GM18909 (cell line): ENCODE measurements around the gene MUC5AC.
"Not testable (repeated sequence)": the region's sequence is repeated elsewhere in the genome, so short reads cannot be mapped to it uniquely, and the experiment has no call there.

ENCODE experiments used
- ATAC-seq: cut with Tn5 transposase; IDR thresholded peaks from one replicate; pipeline ENCODE4 v1.9.1; 2021; ENCODE audit warnings: mild to moderate bottlenecking; ENCODE audit not compliant: unreplicated experiment, poor library complexity

The MUC5AC gene, protein sequence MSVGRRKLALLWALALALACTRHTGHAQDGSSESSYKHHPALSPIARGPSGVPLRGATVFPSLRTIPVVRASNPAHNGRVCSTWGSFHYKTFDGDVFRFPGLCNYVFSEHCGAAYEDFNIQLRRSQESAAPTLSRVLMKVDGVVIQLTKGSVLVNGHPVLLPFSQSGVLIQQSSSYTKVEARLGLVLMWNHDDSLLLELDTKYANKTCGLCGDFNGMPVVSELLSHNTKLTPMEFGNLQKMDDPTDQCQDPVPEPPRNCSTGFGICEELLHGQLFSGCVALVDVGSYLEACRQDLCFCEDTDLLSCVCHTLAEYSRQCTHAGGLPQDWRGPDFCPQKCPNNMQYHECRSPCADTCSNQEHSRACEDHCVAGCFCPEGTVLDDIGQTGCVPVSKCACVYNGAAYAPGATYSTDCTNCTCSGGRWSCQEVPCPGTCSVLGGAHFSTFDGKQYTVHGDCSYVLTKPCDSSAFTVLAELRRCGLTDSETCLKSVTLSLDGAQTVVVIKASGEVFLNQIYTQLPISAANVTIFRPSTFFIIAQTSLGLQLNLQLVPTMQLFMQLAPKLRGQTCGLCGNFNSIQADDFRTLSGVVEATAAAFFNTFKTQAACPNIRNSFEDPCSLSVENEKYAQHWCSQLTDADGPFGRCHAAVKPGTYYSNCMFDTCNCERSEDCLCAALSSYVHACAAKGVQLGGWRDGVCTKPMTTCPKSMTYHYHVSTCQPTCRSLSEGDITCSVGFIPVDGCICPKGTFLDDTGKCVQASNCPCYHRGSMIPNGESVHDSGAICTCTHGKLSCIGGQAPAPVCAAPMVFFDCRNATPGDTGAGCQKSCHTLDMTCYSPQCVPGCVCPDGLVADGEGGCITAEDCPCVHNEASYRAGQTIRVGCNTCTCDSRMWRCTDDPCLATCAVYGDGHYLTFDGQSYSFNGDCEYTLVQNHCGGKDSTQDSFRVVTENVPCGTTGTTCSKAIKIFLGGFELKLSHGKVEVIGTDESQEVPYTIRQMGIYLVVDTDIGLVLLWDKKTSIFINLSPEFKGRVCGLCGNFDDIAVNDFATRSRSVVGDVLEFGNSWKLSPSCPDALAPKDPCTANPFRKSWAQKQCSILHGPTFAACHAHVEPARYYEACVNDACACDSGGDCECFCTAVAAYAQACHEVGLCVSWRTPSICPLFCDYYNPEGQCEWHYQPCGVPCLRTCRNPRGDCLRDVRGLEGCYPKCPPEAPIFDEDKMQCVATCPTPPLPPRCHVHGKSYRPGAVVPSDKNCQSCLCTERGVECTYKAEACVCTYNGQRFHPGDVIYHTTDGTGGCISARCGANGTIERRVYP (N-terminal part only)

DNA sequence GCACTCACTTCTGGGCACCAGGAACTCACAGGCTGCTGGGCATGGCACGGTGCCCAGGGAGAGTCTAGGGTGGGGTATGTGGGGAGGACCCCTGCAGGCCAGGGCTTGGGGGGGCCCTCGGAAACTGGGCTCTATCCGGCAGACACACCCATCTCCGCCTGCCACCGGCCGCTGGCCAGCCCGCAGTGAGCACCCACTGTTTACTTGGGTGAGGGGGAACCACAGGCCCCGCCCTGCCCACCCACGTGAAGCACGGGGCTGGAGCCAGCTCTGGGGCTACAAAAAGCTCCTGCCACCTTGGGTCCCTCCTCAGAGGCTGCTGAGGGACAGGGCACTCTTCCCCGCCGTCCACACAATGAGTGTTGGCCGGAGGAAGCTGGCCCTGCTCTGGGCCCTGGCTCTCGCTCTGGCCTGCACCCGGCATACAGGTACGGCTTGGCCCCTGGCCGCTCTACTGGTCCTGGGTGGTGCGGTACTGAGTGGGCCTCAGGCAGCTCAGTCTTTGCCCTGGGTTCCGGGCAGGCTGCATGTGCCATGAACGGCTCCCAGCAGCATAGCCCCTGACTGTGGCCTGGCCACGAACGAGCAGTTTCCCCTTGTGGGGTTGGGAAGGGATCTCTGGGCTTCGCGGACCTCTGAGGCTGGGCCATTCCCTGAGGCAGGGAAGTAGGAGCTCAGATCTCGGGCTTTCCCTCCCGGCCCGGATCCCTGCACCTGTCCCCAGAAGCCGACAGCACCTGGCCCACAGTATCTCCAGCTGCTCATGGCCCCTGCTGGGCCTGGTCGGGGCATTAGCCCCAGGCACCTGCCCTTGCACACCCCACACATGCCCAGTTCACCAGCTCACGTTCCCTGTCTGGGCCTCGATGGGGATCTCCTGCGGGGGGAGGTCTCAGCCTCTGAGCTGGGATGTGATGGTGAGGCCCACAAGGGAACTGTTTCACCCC lies at the start of gene MUC5AC:
Gene MUC5AC, plus strand, starts transcription at position 309 of the 947 bp plus-strand sequence. Its CDS starts 47 bp downstream, at position 356.
- ATAC-seq: no peak

DNA sequence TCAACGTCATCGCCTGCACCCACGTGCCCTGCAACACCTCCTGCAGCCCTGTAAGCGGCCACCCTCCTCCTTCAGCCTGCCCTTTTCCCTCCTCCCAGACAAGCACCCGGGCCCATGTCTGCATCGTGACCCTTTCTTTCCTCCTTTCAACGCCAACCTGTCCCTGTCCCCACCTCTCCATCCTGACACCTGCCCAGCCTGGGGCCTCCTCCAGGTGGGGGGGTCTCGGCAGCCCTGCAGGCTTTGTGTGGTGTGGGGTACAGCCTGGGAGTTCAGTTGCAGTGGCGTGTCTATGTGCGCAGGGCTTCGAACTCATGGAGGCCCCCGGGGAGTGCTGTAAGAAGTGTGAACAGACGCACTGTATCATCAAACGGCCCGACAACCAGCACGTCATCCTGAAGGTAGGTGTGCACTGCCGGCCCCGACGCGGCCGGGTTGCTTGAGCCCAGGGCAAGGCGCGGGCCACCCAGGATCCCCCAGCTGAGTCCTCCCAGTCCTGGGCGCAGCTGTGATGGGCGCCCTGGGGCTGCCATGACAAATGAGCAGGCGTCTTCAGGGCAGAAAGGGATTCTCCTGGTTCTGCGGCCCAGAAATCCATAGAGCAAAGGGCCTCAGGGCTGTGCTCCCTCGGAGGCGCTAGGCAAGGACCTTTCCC lies 49.4 kb upstream of the MUC5AC start:
- no peak for ATAC-seq

DNA sequence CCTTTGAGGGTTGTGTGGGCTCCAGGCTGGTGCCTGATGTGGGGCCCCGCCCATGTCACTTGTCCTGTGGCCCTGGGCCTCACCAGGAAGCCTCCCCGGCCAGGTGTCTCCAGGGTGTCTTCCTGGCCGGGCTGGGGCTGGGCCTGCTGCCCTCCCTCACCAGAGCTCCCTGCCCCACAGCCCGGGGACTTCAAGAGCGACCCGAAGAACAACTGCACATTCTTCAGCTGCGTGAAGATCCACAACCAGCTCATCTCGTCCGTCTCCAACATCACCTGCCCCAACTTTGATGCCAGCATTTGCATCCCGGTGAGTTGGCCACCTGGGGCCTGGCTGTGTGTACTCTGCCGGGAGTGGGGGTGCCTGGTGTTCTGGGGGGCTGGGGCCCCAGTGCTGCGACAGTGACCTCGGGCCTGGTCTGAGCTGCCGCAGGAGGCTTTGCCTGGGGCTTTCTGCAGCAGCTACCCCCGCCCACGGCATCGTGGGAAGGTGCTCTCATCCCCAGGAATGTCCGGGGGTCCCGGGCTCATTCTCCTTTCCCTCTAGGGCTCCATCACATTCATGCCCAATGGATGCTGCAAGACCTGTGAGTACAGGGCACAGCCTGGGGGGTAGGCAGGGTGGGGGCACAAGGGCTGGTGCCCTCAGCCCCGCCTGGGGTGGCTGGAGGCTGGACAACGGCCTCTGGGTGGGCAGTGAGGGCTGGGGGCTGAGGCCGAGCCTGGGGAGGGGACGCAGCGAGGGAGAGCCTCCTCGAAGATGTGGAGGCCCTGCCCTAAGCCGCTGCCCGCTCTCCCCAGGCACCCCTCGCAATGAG lies 48.4 kb upstream of the MUC5AC start:
- no peak for ATAC-seq

GRCh38 chr11:1109918-1110705 lies 47.6 kb upstream of the MUC5AC start:
- ATAC-seq: no peak

DNA sequence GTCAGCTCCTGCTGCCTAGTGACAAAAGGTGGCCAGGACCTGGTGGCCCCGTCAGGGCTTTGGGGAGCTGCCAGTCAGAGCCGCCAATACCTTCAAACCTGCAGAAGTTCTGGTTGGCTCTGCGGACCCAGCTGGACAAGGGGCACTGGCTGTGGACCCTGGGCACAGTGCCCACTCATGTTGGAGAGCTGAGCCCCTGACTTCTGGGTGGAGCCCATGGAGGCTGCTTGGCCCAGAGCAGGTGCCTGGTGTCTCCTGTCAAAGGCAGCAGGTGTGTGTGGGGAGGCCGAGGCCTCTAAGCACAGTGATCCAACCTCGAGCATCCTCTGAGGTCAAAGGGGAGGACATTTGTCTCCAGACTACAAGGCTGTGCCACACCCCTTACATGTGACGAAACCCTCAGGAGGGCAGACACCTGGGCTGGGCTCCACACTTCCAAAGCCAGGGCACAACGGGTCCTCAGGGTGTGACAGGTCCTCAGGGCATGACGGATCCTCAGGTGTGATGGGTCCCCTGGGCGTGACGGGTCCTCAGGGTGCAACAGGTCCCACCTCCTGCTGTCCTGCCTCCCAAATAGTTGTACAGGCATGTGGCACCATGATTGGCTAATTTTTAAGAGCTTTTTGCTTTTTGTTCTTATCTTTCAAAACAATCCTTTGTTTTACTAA lies 46.1 kb upstream of the MUC5AC start:
- no peak for ATAC-seq

DNA sequence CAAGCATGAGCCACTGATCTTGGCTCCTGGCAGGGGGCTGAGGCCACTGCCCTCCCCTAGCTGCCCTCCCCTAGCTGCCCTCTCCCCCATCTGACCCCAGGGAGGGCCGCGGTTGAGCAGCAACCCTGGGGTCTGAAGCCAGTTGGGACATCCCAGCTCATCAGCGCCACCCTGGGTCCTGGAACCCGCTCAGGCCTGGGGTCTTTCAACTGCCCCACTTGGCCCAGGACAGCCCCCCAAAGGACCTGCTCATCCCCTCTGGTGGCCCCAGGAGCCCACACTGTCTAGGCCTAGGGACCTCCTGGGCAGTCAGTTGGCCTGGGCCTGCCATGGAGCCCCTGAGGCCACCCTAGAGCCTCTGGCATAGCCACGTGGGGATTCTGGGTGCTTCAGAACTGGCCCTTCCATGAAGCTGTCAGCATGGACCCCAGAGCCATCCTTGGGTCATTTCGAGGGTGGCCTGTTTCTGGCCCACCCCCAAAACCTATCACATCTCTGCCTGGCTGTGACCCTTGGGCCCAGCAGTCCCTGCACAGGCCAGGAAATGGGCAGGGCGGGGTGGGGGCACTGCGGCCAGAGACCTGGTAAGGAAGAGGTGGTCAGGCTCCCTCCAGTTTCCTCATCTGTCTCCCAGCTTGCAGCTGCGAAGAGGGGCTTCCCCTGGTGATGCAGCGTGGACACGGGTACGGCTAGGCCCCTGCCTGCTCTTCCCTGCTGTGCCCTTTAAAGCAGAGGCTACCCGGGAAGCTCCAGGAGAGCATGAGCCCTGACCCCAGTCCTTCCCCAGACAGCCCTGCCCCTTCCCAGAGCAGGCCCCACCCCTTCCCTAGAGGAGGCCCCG lies 45.2 kb upstream of the MUC5AC start:
- ATAC-seq: no peak

DNA sequence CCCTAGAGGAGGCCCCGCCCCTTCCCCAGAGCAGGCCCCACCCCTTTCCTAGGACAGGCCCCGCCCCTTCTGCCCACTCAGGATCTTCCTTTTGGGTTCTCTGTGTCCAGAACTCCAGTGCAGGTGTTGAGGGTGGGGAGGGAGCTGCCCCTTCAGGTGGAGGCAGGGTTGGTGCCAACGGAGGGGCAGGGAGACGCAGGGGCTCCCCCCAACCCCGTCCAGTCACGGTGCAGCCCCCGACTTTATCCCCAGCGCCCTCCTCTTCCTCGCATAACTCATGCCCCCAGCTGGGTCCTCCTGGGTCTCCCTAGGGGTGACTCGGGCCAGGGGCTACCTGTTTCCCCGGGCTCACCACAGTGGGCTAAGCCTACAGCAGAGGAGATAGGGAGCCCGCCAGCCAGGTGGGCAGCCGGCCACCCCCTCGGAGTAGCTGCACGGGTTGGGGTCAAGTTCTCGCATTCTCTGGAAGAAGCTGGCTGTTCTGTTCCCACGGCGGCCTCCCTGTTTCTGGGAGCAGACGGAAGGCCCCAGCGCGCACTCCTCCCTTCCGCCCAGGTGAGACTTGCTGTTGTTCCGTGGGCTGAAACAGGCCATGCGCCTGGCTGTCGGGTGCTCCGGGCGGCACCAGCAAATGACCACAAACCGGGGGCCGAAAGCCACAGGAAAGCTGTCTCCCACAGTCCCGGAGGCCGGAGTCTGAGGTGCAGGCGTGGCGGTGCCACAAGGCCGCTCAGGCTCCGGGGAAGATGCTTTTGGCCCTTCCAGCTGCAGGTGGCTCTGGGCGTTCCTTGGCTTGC lies 44.1 kb upstream of the MUC5AC start:
- no peak for ATAC-seq

- ATAC-seq: not testable (repeated sequence)
These were observed 42.5 kb upstream of the MUC5AC start for GRCh38 chr11:1115292-1115691.

DNA sequence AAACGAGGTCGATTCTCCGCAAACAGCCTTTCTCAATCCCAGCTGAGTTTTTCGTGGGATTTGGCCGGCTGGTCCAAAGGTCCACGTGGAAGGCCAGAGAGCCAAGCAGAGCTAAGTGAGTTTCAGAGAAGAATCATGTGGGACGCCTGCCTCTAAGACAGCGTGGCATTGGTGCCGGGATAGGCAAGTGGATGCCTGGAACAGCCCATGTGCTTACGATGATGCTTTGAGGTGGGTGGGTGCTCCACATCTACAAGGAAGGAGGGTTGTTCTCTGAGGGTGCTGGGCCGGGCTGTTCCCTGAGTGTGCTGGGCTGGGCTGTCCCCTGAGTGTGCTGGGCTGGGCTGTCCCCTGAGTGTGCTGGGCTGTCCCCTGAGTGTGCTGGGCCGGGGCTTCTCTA lies 41.6 kb upstream of the MUC5AC start:
- ATAC-seq: no peak

DNA sequence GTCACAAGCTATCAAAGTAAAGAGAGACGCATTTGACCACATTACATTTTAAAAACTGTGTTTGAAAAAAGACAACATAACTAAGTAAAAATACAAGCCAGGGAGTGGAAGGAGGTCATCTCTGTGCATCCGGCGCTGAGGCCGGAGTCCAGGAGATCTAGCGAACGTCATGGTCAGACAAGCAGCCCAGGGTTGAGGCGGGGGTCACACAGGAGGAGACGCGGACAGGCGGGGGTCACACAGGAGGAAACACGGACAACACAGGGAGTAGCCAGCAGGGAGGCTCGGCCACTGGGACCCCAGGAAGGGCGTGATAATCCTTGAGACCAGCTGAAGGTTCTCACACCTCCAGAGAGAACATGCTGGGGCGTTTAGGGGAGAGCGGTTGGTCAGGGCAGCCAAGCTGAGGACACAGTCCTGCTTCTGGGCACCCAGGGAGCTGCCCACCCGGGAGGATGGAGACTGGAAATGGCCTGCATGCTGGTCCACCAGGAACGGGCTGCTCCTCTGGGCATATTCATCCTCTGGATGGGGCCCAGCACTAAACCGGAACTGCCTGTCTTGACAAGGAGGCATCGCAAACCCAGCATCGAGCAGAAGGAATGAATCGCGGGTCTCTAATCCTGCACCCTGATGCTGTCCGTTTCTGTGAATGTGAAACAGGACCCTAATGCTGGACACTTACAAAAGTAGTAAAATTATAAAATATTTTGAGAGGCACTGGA lies 40.9 kb upstream of the MUC5AC start:
- ATAC-seq: no peak

- no peak for ATAC-seq
These were observed 39.8 kb upstream of the MUC5AC start for GRCh38 chr11:1117992-1118391.

DNA sequence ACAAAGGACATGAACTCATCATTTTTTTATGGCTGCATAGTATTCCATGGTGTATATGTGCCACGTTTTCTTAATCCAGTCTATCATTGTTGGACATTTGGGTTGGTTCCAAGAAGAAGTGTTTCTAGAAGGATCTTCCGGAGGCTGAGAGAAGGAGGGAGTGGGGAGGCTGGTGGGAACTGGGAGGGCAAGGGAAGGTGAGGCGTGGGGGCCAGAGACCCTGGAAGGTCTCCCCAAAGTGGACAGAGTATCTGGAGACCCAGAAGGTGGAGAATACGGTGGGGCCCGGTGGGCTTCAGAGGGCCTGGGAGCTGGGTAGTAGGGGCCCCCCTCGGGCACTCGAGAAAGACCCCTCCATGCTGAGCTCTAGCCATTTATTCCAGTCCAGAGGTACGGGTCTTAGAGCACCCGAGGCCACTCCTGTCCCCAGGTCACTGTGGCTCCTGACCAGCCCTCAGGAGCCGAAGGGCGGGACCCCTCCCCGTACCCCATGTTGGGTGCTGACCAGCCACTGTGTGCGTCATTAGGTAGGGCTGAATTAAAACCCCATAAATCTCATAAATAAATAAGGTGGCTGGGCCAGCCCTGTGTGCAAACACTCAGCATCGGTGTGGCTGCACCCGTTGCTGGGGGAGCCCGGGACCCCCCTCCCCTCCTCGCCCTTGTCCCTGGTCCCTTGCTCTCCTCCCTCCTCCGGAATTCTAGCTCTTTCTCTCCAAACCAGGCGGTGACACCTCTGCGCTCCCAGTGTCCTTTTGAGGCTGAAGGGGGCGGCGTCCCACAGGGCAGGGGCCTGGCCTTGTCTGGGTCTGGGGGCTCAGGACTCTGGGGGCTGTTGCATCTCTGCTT lies 38.8 kb upstream of the MUC5AC start:
- ATAC-seq: no peak

- no peak for ATAC-seq
These were observed 38.1 kb upstream of the MUC5AC start for GRCh38 chr11:1119604-1120146.
